GM12801 (cell line): ENCODE measurements around the gene TTLL7.

ENCODE experiments used
- TF ChIP-seq, protein P1 (sequence below): IDR thresholded peaks from one replicate; pipeline ENCODE4 v1.5.1; 2011; ENCODE audit warnings: control low read depth; ENCODE audit not compliant: insufficient read length; ENCODE audit errors: extremely low read depth

TTLL7 gene

DNA sequence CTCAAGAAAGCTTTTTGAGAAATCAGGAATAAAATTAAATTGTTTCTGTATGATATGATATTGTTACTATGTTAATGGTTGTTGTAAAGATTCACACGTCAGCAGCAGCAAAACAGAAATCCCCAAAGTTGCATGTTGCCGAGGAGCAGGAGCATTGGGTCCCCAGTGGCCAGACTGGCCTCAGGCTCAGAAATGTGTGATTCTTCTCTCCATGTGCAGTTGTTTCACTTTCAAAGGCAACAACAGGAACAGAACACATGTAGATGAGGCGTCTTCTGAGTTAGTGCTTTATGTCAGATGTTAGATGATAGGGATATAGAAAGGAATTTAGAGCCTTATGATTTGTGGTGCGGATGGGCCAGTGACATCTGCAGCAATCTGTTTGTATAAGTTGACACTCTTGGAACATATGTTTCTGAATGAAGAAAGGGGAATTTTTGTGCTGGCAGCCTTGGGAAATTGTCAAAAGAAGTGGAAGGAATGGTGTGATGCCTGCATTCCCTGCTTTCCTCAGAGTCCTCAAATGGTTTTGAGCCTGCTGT, 2.1 kb upstream of the TTLL7 start:
- TF ChIP-seq, protein P1, sequence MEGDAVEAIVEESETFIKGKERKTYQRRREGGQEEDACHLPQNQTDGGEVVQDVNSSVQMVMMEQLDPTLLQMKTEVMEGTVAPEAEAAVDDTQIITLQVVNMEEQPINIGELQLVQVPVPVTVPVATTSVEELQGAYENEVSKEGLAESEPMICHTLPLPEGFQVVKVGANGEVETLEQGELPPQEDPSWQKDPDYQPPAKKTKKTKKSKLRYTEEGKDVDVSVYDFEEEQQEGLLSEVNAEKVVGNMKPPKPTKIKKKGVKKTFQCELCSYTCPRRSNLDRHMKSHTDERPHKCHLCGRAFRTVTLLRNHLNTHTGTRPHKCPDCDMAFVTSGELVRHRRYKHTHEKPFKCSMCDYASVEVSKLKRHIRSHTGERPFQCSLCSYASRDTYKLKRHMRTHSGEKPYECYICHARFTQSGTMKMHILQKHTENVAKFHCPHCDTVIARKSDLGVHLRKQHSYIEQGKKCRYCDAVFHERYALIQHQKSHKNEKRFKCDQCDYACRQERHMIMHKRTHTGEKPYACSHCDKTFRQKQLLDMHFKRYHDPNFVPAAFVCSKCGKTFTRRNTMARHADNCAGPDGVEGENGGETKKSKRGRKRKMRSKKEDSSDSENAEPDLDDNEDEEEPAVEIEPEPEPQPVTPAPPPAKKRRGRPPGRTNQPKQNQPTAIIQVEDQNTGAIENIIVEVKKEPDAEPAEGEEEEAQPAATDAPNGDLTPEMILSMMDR = no peak

DNA sequence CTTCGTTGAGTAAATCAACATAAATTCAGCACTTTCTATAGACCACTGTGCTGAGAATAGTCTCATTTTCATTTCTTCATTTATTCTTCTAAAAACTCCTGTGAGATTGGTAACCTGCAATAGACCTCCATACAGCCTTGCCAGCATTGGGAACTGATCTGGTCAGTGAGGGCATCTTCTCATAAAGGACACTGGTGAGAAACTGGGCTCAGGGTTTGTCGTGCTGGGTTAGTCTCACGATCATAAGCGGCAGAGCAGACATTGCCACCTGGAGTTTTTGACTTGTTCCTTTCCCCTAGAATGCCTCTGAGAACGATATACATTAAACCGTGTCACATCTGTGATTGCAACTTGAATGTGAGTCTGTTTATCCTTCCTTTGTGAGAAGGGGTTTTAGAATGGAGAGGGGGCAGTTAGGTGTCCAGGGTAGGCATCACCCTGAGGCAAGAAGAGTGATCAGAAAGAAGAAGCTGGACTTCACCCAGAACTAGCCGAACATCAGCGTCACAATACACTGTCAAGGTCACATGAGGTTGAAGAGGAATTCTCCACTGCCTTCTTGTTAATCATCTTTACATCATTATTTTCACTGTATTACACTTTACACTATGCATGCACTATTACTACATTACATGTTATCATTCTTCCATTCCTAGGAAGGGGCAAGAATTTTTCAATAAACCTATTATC, 1.4 kb upstream of the TTLL7 start:
- TF ChIP-seq, protein P1 = no peak

DNA sequence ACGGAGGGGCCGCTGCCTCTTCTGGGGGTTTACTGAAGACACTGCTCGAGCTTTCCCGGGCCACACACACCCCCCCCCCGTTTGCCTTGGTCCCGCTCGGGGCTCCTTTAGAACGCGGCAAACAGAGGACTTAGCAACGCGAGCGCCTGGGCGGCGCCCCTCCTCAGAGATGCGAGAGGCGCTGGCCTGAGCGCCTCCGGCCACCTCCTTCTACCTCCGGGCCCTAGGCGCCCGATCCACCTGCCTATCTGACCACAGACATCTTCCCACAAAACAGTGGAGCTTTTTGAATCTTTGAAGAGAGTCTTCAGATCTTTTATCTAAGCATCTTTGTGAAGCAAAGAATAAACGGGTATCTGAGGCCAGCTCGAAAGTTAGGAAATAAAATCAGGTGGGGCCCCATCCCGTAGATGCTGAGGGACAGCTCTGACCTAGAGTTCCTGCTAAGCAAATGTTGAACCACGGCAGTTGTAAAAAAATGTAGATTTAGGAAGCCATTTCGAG, 436 bp upstream of the TTLL7 start:
- TF ChIP-seq, protein P1 = no peak

DNA sequence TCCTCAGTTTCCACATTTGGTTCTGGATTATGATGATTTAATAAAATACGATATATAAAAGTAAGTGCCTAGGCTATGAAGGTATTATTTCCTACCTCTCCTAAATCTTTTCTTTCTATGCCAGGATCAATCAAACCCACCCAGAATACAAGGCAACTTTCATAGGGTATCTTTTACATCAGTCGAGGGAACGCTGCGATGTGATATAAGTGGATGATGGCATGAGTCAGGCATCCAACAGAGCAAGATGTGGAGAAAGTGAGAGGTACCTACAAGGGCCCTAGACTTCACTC, 781 bp downstream of the TTLL7 start:
- TF ChIP-seq, protein P1 = no peak

DNA sequence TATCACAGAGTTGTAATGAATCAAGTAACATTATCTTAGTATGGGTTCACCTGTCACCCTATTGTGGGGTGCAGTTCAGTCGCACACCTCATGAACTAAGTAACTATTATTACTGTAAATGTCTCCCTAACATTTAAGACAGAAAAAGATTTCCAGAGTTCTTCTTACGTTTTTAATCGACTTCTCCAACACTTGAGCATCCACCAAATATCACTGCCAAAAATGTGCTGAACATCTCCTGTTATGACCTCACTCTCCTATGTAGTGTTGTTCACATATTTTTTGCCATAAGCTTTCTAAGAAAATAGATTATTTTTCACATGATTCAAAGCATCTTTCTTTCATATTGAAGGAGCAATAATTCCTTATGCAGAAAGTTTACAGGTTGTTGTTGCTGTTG, 1.3 kb downstream of the TTLL7 start:
- TF ChIP-seq, protein P1 = no peak

DNA sequence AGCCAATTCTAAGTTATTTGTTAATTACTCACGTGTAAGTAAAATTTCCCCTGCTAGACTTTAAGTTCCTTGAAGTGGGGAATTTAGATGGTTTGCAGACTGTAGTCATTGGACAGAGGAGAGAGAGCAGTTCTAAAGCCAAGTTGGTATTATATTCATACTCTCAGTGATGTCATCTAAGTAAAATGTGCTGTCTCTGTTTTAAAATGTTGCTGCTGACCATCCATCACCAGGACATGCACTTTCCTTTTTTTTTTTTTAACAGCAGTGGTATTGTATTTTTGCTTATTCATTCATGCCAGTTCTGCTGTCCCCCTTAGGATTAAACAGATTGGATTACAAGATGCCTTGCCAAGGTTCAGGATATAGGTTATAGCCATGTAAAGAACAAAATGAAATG, 2.3 kb downstream of the TTLL7 start:
- TF ChIP-seq, protein P1 = no peak

DNA sequence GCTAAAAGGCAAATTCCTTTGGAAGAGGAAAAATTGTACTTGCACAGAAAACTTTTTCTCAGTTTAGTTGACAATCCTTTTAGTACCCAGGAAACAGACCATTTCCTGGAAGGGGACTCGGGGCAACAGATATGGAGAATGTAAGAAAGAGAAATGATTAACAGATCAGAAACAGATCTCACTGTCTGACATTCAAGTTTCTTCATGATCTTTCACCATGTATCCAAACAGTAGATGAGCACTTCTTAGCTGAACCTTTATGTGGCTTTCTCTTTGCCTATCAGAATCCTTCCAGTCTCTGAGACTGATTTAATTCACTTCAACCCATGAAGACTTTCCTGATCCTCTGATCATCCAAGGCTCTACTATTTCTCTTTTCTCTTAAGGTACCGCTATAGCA, 2.7 kb downstream of the TTLL7 start:
- TF ChIP-seq, protein P1 = no peak
